HepG2 (cell line): ENCODE measurements around the gene OR51D1.

Experiments
- FOXK2 ChIP-seq: fragments of 450-650 bp; IDR thresholded peaks from 2 replicates; pipeline ENCODE4 v1.6.1; 2016
- SP1 ChIP-seq, 2 experiments: fragments of 450-650 bp in 1 of 2; sonication (generic) in 1 of 2; formaldehyde crosslinking in 1 of 2; IDR thresholded peaks; 2 replicates each; pipeline versions ENCODE4 v1.4.0 to v1.6.1; 2016 to 2020; ENCODE audit warnings: missing genetic modification reagents in 1 of 2
- ZNF350 ChIP-seq: sonication (generic); formaldehyde crosslinking; IDR thresholded peaks from 2 replicates; pipeline ENCODE4 v1.4.0; 2020; ENCODE audit warnings: mild to moderate bottlenecking, low read depth, missing genetic modification reagents, borderline replicate concordance
- TF ChIP-seq, protein P1 (sequence below): sonication (generic); formaldehyde crosslinking; conservative IDR thresholded peaks from 2 replicates; pipeline ENCODE4 v1.4.0; 2020; ENCODE audit warnings: mild to moderate bottlenecking, missing genetic modification reagents, moderate library complexity

DNA sequence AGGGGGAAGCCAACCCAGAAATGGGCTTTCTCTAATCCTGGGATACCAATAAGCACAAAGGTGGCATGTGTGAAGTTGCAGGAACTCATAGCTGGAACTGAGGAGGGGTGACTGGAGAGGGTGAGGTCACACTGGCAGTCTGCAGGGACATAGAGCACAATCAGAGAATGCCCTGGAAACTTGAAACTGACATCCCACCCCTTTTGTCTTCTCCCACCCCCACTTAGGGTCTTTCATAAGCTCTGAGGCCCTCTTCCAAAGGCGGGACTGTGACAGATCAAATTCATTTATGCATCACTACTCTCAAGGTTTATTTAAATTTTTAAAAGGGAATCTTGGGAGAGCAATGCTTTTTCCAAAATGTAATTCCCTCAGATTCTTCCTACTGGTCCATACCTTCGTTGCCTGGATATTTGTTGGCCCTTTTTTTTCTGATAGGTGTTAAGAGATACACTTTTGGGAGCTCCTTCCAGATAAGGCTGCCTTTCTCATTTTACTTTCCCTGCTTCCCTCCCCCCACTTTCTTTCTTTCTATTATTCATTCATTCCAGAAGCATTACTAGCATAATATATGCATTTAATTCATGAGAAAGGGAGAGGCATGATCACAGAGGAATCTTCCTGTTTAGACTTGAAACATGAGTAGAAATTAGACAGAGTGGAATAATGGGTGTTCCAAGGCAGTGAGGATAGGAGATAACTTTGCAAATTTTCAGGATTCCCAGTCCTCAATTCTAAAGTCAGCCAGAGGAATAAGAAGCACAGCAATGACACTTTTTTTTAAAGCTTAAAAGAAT, 45.5 kb downstream of the OR51D1 start:
- TF ChIP-seq SP1 (IDR thresholded peaks at IDR 0.05) (no peak), SP1 (CRISPR knock-in tag; IDR thresholded peaks at IDR 0.05) (no peak), FOXK2 (no peak), ZNF350 (CRISPR knock-in tag) (no peak)
- TF ChIP-seq, protein P1, sequence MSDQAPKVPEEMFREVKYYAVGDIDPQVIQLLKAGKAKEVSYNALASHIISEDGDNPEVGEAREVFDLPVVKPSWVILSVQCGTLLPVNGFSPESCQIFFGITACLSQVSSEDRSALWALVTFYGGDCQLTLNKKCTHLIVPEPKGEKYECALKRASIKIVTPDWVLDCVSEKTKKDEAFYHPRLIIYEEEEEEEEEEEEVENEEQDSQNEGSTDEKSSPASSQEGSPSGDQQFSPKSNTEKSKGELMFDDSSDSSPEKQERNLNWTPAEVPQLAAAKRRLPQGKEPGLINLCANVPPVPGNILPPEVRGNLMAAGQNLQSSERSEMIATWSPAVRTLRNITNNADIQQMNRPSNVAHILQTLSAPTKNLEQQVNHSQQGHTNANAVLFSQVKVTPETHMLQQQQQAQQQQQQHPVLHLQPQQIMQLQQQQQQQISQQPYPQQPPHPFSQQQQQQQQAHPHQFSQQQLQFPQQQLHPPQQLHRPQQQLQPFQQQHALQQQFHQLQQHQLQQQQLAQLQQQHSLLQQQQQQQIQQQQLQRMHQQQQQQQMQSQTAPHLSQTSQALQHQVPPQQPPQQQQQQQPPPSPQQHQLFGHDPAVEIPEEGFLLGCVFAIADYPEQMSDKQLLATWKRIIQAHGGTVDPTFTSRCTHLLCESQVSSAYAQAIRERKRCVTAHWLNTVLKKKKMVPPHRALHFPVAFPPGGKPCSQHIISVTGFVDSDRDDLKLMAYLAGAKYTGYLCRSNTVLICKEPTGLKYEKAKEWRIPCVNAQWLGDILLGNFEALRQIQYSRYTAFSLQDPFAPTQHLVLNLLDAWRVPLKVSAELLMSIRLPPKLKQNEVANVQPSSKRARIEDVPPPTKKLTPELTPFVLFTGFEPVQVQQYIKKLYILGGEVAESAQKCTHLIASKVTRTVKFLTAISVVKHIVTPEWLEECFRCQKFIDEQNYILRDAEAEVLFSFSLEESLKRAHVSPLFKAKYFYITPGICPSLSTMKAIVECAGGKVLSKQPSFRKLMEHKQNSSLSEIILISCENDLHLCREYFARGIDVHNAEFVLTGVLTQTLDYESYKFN (CRISPR knock-in tag) = no peak
